Kidney (tissue), 14 donors: Measurements from ENCODE around the gene ARHGAP40. TPM values are rescaled to one million over a fixed set of nuclear protein-coding genes. Genes with fewer than 3 reads are reported as not detected.
A peak's percentile ranks its signal among the peaks of the same experiment; 100 is the strongest.

ENCODE experiments used
- DNase-seq, 5 donors: peaks; one replicate each; pipeline ENCODE4 v3.0.0-alpha.2; 2013 to 2020
- FAIRE-seq: peaks from 2 replicates; lab custom pipeline; 2012; peaks lifted over from hg19 to GRCh38; lab: Jason Lieb, UNC
- H3K27ac ChIP-seq, 2 donors: one replicate each; pipeline ENCODE4 v1.7.0; 2013; ENCODE audit warnings: low read depth in 2 of 2, low read length in 2 of 2, inconsistent platforms in 1 of 2
- H3K27me3 ChIP-seq: one replicate; pipeline ENCODE4 v1.7.1; 2013; ENCODE audit warnings: low read length, inconsistent platforms; ENCODE audit not compliant: control insufficient read depth, insufficient read depth
- H3K36me3 ChIP-seq, 3 donors: one replicate each; pipeline versions ENCODE4 v1.7.0 to v1.7.1; 2013; ENCODE audit warnings: low read length in 3 of 3, control low read depth in 1 of 3, inconsistent platforms in 1 of 3; ENCODE audit not compliant: insufficient read depth in 3 of 3, control insufficient read depth in 2 of 3
- H3K4me1 ChIP-seq, 3 donors: one replicate each; pipeline versions ENCODE4 v1.7.0 to v1.7.1; 2013; ENCODE audit warnings: low read length in 3 of 3, inconsistent platforms in 1 of 3, low read depth in 1 of 3; ENCODE audit not compliant: control insufficient read depth in 2 of 3, insufficient read depth in 2 of 3
- H3K4me3 ChIP-seq, 3 donors: one replicate each; pipeline versions ENCODE4 v1.7.0 to v1.8.1; 2013; ENCODE audit warnings: low read length in 3 of 3, control low read depth in 1 of 3, inconsistent platforms in 1 of 3
- H3K9ac ChIP-seq, 3 donors: one replicate each; pipeline versions ENCODE4 v1.7.0 to v1.7.1; 2013; ENCODE audit warnings: low read length in 3 of 3, control low read depth in 1 of 3, inconsistent platforms in 1 of 3
- H3K9me3 ChIP-seq, 3 donors: one replicate each; pipeline versions ENCODE4 v1.7.0 to v1.7.1; 2013; ENCODE audit warnings: low read length in 3 of 3, control low read depth in 1 of 3, inconsistent platforms in 1 of 3; ENCODE audit not compliant: control insufficient read depth in 2 of 3, insufficient read depth in 1 of 3
- intact Hi-C: fragments of 100-400 bp; cut with DNase I; formaldehyde crosslinking; loops from one replicate; pipeline ENCODE4 v1.11.1; 2022
- polyA plus RNA-seq: library from polyadenylated mRNA; stranded (reverse); fragments of 350-450 nt; fragmentation: Illumina TruSeq; extraction: RNeasy Lipid Tissue Mini Kit (QIAGEN cat#74804); gene quantifications from one replicate; pipeline ENCODE4 v1.2.3, GENCODE V29; 2014; ENCODE audit warnings: low read depth, low replicate concordance; ENCODE audit not compliant: insufficient read depth
- total RNA-seq: library from RNA; stranded (reverse); fragmentation: NEBNext Ultra II Directional; extraction: Animal tissue kit (Norgen Biotek cat#: 25700); gene quantifications from one replicate; pipeline ENCODE4 v1.2.1, GENCODE V29; 2021
- TF ChIP-seq, protein P1 (sequence below): IDR thresholded peaks from 3 replicates; pipeline ENCODE4 v1.5.1; 2012; ENCODE audit warnings: mild to moderate bottlenecking, moderate library complexity, borderline replicate concordance; ENCODE audit not compliant: insufficient read depth; ENCODE audit errors: extremely low read depth
- donor health status: control.
- donor health status: control.
- donor health status: control.
- donor health status: control.
- donor health status: control.
- donor health status: DM: yes; HTN: yes; CAD: no.
- donor health status: Normal renal cell carcinoma (clear cell type).

Gene ARHGAP40
- total and polyA plus RNA-seq, 2 donors from 2014 or later = 1.3 to 20.2 TPM

GRCh38 chr20:38569747-38570525 is 31.7 kb upstream of the ARHGAP40 start:
- Histone ChIP-seq H3K27ac (no peak overlapping the region), H3K27me3 (no peaks in the 10 kb centered on the region), H3K36me3 (peaks cover 7 to 23% (median 16%) of the 10 kb centered on the region in 3 donors), H3K4me1 (peaks cover 0 to 8% (median 0%) of the 10 kb centered on the region in 3 donors), H3K9me3 (no peaks in the 10 kb centered on the region), H3K9ac (no peak overlapping the region), H3K4me3 (no peak overlapping the region)
- TF ChIP-seq, protein P1, sequence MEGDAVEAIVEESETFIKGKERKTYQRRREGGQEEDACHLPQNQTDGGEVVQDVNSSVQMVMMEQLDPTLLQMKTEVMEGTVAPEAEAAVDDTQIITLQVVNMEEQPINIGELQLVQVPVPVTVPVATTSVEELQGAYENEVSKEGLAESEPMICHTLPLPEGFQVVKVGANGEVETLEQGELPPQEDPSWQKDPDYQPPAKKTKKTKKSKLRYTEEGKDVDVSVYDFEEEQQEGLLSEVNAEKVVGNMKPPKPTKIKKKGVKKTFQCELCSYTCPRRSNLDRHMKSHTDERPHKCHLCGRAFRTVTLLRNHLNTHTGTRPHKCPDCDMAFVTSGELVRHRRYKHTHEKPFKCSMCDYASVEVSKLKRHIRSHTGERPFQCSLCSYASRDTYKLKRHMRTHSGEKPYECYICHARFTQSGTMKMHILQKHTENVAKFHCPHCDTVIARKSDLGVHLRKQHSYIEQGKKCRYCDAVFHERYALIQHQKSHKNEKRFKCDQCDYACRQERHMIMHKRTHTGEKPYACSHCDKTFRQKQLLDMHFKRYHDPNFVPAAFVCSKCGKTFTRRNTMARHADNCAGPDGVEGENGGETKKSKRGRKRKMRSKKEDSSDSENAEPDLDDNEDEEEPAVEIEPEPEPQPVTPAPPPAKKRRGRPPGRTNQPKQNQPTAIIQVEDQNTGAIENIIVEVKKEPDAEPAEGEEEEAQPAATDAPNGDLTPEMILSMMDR = no peak
- intact Hi-C loops = no loop called here
- DNase-seq (no peak), FAIRE-seq (no peak)

DNA sequence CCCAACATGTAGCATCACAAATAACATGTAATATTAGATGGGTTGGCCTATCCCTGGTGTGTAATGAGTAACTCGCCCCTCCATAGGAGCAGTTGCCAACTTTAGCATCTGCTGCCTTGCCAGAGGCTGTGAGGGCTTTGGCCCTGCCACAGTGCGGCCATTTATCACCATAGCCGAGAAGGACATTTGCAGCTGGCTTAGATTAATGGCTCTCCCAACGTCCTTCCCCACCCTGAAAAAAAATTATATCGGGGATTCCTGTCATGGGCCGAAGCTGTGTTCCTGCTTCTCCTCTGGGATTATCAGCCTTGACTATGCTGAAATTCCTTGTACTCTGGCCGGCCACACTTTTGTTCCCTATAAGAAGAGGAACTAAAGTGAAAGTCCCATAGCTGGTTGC is 28.2 kb upstream of the ARHGAP40 start:
- no peak for FAIRE-seq
- Histone ChIP-seq H3K9me3 (no peaks in the 10 kb centered on the region), H3K27me3 (no peaks in the 10 kb centered on the region), H3K9ac (no peak overlapping the region), H3K36me3 (peaks cover 7 to 23% (median 23%) of the 10 kb centered on the region in 3 donors), H3K4me3 (no peak overlapping the region), H3K27ac (no peak overlapping the region), H3K4me1 (no peaks in the 10 kb centered on the region)
- DNase-seq = no peak
- intact Hi-C loops = no loop called here
- TF ChIP-seq, protein P1 = no peak

GRCh38 chr20:38579219-38579910 is 22.2 kb upstream of the ARHGAP40 start:
- H3K9ac ChIP-seq = no peak overlapping the region
- no peak overlapping the region for H3K4me3 ChIP-seq
- TF ChIP-seq, protein P1 = no peak
- peaks cover 0 to 9% (median under 1%) of the 10 kb centered on the region in 3 donors for H3K36me3 ChIP-seq
- no peak overlapping the region for H3K27ac ChIP-seq
- no peaks in the 10 kb centered on the region for H3K4me1 ChIP-seq
- H3K9me3 ChIP-seq = no peaks in the 10 kb centered on the region
- intact Hi-C loops = no loop called here
- FAIRE-seq = no peak
- DNase-seq = peak in 1 of 5 donors; percentile 45
- no peaks in the 10 kb centered on the region for H3K27me3 ChIP-seq
